GM12865 (cell line): ENCODE data around the gene SORCS2.

Source experiments
- DNase-seq: peaks from one replicate; pipeline ENCODE4 v3.0.0; 2010; ENCODE audit warnings: low read depth
- H3K4me3 ChIP-seq: 2 replicates; pipeline ENCODE4 v1.5.1; 2011; ENCODE audit warnings: mild to moderate bottlenecking, low read depth, low read length, control low read depth
- TF ChIP-seq, protein P1 (sequence below): IDR thresholded peaks from 2 replicates; pipeline ENCODE4 v1.5.1; 2011; ENCODE audit warnings: low read length, control low read depth, low read depth, inconsistent platforms; ENCODE audit not compliant: insufficient read depth; ENCODE audit errors: missing control alignments

SORCS2 gene

DNA sequence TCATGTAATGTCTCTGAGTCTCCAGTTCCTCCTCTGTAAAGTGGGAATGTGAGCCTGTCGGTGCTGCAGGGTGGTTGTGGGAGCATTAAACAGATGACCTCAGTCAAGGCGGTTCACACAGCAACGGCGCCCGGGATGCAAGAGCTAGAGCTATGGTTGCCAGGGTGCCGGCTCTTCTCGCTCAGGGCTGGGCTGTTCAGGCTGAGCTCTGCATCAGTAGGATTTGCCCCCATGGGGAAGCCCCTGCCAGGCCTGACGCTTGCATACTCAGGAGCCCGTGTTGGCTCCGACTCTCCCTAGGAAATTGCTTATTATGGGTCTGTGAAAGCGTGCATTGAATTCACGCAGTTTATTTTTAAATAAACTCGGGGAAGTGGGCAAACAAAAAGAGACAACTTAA, 175.1 kb downstream of the SORCS2 start:
- DNase-seq, result no peak
- TF ChIP-seq, protein P1, sequence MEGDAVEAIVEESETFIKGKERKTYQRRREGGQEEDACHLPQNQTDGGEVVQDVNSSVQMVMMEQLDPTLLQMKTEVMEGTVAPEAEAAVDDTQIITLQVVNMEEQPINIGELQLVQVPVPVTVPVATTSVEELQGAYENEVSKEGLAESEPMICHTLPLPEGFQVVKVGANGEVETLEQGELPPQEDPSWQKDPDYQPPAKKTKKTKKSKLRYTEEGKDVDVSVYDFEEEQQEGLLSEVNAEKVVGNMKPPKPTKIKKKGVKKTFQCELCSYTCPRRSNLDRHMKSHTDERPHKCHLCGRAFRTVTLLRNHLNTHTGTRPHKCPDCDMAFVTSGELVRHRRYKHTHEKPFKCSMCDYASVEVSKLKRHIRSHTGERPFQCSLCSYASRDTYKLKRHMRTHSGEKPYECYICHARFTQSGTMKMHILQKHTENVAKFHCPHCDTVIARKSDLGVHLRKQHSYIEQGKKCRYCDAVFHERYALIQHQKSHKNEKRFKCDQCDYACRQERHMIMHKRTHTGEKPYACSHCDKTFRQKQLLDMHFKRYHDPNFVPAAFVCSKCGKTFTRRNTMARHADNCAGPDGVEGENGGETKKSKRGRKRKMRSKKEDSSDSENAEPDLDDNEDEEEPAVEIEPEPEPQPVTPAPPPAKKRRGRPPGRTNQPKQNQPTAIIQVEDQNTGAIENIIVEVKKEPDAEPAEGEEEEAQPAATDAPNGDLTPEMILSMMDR, result no peak
- no peak overlapping the region for H3K4me3 ChIP-seq

DNA sequence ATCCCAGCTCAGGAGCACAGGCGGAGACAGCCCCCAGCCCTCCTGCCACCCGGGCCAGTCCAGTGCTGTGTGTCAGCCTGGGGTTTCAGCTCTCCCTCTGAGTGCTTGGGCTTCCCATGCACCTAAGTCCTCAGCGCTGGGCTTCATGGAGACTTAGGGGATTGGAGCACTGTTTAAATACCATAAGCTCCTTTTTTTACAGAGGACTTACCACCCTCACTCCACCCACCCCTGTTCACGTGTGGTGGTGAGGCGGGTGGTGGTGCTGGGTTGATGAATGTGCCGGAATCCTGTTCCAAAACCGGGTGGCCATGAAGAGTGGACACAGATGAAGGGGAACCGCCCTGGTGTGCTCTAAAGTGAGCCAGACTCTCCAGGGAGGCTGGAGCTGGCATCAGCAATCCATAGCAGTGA, 175.5 kb downstream of the SORCS2 start:
- TF ChIP-seq, protein P1, result no peak
- DNase-seq, result no peak
- no peak overlapping the region for H3K4me3 ChIP-seq

DNA sequence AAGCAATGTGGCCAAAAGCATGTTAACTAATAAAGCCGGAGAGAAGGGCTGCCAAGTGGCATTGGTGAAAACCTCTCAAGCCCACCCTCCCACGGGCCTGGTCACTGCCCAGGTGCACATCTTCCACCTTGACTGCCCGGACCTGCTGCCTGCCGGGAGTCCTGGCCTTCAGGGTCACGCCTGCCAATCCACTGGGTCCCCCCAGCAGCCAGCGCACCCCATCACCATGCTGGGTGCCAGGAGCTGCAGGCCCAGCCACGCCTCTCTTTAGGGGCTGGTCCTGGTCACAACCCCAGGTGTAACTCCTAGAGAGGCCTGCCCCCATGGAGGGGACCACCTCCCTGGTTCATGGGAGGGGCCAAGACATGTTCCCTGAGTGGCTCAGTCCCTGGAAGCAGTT, 176.0 kb downstream of the SORCS2 start:
- TF ChIP-seq, protein P1, result no peak
- DNase-seq, result no peak
- H3K4me3 ChIP-seq, result no peak overlapping the region

DNA sequence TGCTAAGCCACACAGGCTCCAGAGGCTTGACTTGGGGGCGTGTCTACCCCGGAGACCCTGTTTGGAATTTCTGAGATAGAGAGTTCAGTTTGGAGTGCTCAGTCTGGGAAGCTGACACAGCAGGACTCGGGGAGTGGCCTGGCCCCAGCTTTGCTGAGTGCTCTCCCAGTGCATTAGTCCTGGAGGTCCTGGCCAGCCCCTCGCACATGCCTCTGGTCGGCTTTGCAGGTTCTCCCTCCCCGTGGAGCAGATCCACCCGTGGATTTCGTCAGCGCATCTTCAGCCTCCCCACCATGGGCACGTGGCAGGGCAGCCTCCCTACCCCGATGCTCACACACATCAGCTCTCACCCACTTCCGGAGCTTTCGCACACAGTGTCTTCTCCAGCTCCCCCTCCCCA, 177.2 kb downstream of the SORCS2 start:
- no peak overlapping the region for H3K4me3 ChIP-seq
- TF ChIP-seq, protein P1, result no peak
- no peak for DNase-seq

DNA sequence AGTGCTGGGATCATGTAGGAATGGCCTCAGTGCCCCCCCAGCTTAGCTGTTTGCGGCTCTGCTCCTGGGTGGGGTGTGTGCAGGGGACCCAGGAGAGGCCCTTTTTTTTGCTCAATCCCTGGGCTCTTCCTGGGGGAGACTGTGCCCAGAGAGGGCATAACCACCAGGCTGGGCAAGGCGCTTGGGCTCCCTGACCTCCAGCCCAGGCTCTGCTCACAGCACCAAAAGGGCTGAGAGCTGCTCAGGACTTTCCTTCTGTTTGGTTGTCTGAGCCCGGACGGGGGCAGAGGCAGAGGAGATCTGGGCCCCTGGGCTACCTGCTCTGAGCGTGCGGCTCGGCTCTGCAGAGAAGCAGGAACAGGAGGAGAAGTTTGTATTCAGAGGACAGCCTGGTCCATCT, 177.7 kb downstream of the SORCS2 start:
- TF ChIP-seq, protein P1, result no peak
- no peak for DNase-seq
- no peak overlapping the region for H3K4me3 ChIP-seq

DNA sequence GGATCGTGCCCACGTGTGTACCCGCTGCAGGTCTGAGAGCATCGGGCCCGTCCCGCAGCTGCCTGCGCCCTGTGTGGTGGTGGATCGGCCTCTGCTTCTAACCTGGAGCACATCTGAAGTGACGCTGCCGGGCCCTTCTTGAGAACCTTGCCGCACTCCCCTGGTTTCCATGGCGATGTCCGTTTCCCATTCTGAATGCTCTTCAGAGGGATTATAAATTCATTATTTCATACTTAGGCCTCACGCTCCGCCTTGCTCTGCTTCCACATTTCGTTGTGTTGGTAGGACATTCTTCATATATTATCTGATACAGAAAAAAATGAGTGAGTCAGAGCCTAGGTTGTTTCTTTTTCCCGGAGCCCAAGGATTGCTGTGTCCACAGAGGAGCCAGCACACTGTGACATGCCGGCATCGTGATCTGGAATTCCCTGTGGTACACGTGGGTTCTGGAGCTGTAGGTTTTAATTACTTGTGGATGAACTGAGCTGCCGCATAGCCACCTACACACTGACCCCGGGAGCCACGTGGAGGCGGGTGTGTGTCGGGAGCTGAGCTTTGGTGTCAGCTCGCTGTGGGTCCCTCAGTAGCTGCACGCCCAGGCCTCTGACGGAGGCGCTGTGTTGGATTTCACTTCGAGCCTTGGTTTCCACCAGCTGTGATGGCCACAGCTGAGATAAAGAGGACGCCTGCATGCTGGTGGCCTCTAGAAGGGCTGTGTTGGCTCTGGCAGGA, 179.0 kb downstream of the SORCS2 start:
- H3K4me3 ChIP-seq, result no peak overlapping the region
- TF ChIP-seq, protein P1, result no peak
- DNase-seq, result no peak

DNA sequence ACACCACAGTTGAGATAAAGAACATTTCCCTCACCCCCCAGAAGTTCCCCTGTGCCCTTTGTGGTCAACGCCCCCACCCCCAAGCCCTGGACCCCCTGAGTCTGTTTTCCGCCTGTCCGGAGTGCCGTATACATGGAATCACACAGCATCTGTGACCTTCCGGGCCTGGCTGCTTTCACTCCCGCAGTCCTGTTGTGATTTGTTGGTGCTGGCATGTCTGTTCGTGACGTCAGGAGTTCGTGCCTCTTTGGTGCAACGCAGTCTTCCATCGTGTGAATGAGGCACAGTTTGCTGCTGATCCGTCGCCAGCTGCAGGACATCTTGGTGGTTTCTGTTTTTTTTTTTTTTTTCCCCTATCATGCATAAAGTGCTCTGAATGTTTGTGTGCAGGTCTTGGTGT, 180.3 kb downstream of the SORCS2 start:
- no peak for DNase-seq
- TF ChIP-seq, protein P1, result no peak
- H3K4me3 ChIP-seq, result no peak overlapping the region
